HG03354 (cell line): ENCODE results near the gene VSTM5.
"Not testable (repeated sequence)": the region's sequence is repeated elsewhere in the genome, so short reads cannot be mapped to it uniquely, and the experiment has no call there.

Experiments used
- ATAC-seq: cut with Tn5 transposase; IDR thresholded peaks from one replicate; pipeline ENCODE4 v1.9.1; 2021; ENCODE audit warnings: mild to moderate bottlenecking; ENCODE audit not compliant: unreplicated experiment, poor library complexity, severe bottlenecking

Gene VSTM5

GRCh38 chr11:93807980-93808379 is 42.4 kb downstream of the VSTM5 start:
- ATAC-seq = no peak

GRCh38 chr11:93804879-93805278 is 45.5 kb downstream of the VSTM5 start:
- ATAC-seq = no peak

GRCh38 chr11:93801366-93801765 is 49.1 kb downstream of the VSTM5 start:
- no peak for ATAC-seq

- ATAC-seq = no peak
Measured at GRCh38 chr11:93796441-93797231, 53.8 kb downstream of the VSTM5 start.

- no peak for ATAC-seq
Measured at GRCh38 chr11:93791493-93791892, 58.9 kb downstream of the VSTM5 start.

GRCh38 chr11:93784935-93785360 is 65.5 kb downstream of the VSTM5 start:
- ATAC-seq = peak; percentile 44

- peak; percentile 97 for ATAC-seq
Measured at GRCh38 chr11:93784145-93784934, 66.1 kb downstream of the VSTM5 start, which contains the start of gene MED17. Gene MED17 (plus strand): TSS chr11:93784282. CDS start chr11:93784514, 232 bp downstream.

- ATAC-seq = peak; percentile 61
Measured at GRCh38 chr11:93783765-93784144, 66.7 kb downstream of the VSTM5 start.

- no peak for ATAC-seq
Measured at GRCh38 chr11:93783362-93783761, 67.1 kb downstream of the VSTM5 start.

GRCh38 chr11:93775289-93775688 is 75.1 kb downstream of the VSTM5 start:
- ATAC-seq = no peak

- ATAC-seq = not testable (repeated sequence)
Measured at GRCh38 chr11:93774560-93774959, 75.9 kb downstream of the VSTM5 start.

GRCh38 chr11:93773601-93774200 is 76.7 kb downstream of the VSTM5 start:
- no peak for ATAC-seq

GRCh38 chr11:93773045-93773477 is 77.4 kb downstream of the VSTM5 start:
- no peak for ATAC-seq

- ATAC-seq = no peak
Measured at GRCh38 chr11:93772123-93772522, 78.3 kb downstream of the VSTM5 start.

GRCh38 chr11:93770160-93770559 is 80.3 kb downstream of the VSTM5 start:
- ATAC-seq = no peak
